HepG2 (cell line): ENCODE data around the gene VPREB3.

ENCODE experiments used
- FOXJ3 ChIP-seq: sonication (generic); formaldehyde crosslinking; IDR thresholded peaks from 2 replicates; pipeline ENCODE4 v1.4.0; 2020; ENCODE audit warnings: missing genetic modification reagents, mild to moderate bottlenecking, borderline replicate concordance
- ZNF616 ChIP-seq: sonication (generic); formaldehyde crosslinking; IDR thresholded peaks from 2 replicates; pipeline ENCODE4 v1.5.0; 2020; ENCODE audit warnings: low read depth, mild to moderate bottlenecking, missing genetic modification reagents

- no peak for TF ChIP-seq FOXJ3 (CRISPR knock-in tag)
- no peak for TF ChIP-seq ZNF616 (CRISPR knock-in tag)
Measured at GRCh38 chr22:23718371-23719165, 35.7 kb downstream of the VPREB3 start.
